Measurements from ENCODE around the gene RICTOR.

DNA sequence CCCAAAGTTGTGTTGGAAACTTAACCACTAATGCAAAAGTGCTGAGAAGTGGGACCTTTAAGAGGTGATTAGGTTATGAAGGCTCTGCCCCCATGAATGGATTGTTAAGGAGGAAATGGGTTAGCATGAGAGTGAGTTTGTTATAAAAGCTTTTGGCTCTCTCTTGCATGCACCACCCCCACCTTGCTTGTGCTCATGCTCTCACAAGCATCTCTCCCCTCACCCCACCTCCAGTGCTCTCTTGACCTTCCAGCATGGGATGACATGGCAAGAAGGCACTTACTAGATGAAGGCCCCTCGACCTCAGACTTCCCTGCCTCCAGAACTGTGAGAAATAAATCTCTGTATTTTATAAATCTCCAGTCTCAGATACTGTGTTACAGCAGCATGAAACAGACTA is 52.8 kb downstream of the RICTOR start:
- TF ChIP-seq, protein P1, sequence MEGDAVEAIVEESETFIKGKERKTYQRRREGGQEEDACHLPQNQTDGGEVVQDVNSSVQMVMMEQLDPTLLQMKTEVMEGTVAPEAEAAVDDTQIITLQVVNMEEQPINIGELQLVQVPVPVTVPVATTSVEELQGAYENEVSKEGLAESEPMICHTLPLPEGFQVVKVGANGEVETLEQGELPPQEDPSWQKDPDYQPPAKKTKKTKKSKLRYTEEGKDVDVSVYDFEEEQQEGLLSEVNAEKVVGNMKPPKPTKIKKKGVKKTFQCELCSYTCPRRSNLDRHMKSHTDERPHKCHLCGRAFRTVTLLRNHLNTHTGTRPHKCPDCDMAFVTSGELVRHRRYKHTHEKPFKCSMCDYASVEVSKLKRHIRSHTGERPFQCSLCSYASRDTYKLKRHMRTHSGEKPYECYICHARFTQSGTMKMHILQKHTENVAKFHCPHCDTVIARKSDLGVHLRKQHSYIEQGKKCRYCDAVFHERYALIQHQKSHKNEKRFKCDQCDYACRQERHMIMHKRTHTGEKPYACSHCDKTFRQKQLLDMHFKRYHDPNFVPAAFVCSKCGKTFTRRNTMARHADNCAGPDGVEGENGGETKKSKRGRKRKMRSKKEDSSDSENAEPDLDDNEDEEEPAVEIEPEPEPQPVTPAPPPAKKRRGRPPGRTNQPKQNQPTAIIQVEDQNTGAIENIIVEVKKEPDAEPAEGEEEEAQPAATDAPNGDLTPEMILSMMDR (IDR thresholded peaks at IDR 0.05) = no peak
- TF ChIP-seq FOXS1 (CRISPR knock-in tag; IDR thresholded peaks at IDR 0.05) = no peak
- no peak for TF ChIP-seq RAD21 (conservative IDR thresholded peaks at IDR 0.05 in 1 of 2, IDR thresholded peaks at IDR 0.05 in 1 of 2)
- TF ChIP-seq SMC3 (IDR thresholded peaks at IDR 0.05) = no peak
- TF ChIP-seq MYC (IDR thresholded peaks at IDR 0.05; ENCODE audit: borderline replicate concordance, low read length) = no peak
- TF ChIP-seq, protein P2, sequence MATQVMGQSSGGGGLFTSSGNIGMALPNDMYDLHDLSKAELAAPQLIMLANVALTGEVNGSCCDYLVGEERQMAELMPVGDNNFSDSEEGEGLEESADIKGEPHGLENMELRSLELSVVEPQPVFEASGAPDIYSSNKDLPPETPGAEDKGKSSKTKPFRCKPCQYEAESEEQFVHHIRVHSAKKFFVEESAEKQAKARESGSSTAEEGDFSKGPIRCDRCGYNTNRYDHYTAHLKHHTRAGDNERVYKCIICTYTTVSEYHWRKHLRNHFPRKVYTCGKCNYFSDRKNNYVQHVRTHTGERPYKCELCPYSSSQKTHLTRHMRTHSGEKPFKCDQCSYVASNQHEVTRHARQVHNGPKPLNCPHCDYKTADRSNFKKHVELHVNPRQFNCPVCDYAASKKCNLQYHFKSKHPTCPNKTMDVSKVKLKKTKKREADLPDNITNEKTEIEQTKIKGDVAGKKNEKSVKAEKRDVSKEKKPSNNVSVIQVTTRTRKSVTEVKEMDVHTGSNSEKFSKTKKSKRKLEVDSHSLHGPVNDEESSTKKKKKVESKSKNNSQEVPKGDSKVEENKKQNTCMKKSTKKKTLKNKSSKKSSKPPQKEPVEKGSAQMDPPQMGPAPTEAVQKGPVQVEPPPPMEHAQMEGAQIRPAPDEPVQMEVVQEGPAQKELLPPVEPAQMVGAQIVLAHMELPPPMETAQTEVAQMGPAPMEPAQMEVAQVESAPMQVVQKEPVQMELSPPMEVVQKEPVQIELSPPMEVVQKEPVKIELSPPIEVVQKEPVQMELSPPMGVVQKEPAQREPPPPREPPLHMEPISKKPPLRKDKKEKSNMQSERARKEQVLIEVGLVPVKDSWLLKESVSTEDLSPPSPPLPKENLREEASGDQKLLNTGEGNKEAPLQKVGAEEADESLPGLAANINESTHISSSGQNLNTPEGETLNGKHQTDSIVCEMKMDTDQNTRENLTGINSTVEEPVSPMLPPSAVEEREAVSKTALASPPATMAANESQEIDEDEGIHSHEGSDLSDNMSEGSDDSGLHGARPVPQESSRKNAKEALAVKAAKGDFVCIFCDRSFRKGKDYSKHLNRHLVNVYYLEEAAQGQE (IDR thresholded peaks at IDR 0.05) = no peak
- no peak for TF ChIP-seq POLR2A (IDR thresholded peaks at IDR 0.05; ENCODE audit: low read length)
- TF ChIP-seq ZC3H11A (IDR thresholded peaks at IDR 0.05) = no peak
- no peak for TF ChIP-seq CEBPB (IDR thresholded peaks at IDR 0.05)
- no peak for TF ChIP-seq KDM5A (IDR thresholded peaks at IDR 0.05)
- no peak for TF ChIP-seq BHLHE40 (IDR thresholded peaks at IDR 0.05; ENCODE audit: low read depth, low read length)
- no peak for TF ChIP-seq RCOR1 (IDR thresholded peaks at IDR 0.05; ENCODE audit: low read depth, low read length)
